PFSK-1 (cell line): ENCODE measurements around the gene GLIPR2.
A peak's percentile ranks its signal among the peaks of the same experiment; 100 is the strongest.

Source experiments
- FOXP2 ChIP-seq: optimal IDR thresholded peaks from 2 replicates; pipeline ENCODE3; 2011; ENCODE audit warnings: borderline replicate concordance, control low read depth, inconsistent platforms; ENCODE audit not compliant: insufficient read depth; ENCODE audit errors: extremely low read length, extremely low read depth
- POLR2AphosphoS5 ChIP-seq: IDR thresholded peaks from 2 replicates; pipeline ENCODE4 v1.6.1; 2012; ENCODE audit warnings: low read depth, mild to moderate bottlenecking, control low read depth, low read length, moderate library complexity
- SIN3A ChIP-seq: IDR thresholded peaks from 2 replicates; pipeline ENCODE4 v1.6.1; 2012; ENCODE audit warnings: mild to moderate bottlenecking, low read length, moderate library complexity, borderline replicate concordance; ENCODE audit not compliant: insufficient read depth
- TAF1 ChIP-seq: IDR thresholded peaks from 2 replicates; pipeline ENCODE4 v1.6.1; 2012; ENCODE audit warnings: low read length, control low read depth, borderline replicate concordance; ENCODE audit not compliant: insufficient read depth
- TF ChIP-seq, protein P1 (sequence below), 2 experiments: IDR thresholded peaks; 2 replicates each; pipeline versions ENCODE4 v1.6.1 to v1.8.0; 2011 to 2012; ENCODE audit warnings: low read depth in 2 of 2, low read length in 2 of 2, control low read depth in 1 of 2, inconsistent platforms in 1 of 2, mild to moderate bottlenecking in 1 of 2, moderate library complexity in 1 of 2; ENCODE audit not compliant: insufficient read depth in 1 of 2

The GLIPR2 gene

DNA sequence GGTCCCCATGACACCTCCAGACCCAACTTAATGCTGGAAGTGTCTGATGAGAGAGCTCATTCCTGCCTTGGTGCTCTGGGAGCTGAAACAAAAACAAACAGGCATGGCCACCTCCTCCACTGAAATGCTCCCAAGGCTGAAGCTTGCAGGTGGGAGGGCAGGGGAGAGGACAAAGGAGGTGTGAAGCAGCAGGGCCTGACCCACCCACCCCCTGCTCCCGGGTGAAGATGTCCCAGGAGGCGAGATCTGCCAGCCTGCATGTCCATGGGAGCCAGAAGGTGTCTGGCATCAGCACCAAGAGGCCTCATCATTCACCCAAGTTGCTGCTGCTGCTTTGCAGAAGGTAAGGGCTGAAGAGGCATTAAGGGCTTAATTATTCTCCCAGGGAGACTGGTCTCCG lies 28.5 kb downstream of the GLIPR2 start:
- TF ChIP-seq SIN3A (no peak), FOXP2 (no peak), TAF1 (no peak), POLR2AphosphoS5 (no peak)
- TF ChIP-seq, protein P1, sequence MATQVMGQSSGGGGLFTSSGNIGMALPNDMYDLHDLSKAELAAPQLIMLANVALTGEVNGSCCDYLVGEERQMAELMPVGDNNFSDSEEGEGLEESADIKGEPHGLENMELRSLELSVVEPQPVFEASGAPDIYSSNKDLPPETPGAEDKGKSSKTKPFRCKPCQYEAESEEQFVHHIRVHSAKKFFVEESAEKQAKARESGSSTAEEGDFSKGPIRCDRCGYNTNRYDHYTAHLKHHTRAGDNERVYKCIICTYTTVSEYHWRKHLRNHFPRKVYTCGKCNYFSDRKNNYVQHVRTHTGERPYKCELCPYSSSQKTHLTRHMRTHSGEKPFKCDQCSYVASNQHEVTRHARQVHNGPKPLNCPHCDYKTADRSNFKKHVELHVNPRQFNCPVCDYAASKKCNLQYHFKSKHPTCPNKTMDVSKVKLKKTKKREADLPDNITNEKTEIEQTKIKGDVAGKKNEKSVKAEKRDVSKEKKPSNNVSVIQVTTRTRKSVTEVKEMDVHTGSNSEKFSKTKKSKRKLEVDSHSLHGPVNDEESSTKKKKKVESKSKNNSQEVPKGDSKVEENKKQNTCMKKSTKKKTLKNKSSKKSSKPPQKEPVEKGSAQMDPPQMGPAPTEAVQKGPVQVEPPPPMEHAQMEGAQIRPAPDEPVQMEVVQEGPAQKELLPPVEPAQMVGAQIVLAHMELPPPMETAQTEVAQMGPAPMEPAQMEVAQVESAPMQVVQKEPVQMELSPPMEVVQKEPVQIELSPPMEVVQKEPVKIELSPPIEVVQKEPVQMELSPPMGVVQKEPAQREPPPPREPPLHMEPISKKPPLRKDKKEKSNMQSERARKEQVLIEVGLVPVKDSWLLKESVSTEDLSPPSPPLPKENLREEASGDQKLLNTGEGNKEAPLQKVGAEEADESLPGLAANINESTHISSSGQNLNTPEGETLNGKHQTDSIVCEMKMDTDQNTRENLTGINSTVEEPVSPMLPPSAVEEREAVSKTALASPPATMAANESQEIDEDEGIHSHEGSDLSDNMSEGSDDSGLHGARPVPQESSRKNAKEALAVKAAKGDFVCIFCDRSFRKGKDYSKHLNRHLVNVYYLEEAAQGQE (IDR thresholded peaks at IDR 0.05; ENCODE audit: insufficient read depth in 1 of 2, low read depth in 2 of 2, low read length in 2 of 2), result no peak

DNA sequence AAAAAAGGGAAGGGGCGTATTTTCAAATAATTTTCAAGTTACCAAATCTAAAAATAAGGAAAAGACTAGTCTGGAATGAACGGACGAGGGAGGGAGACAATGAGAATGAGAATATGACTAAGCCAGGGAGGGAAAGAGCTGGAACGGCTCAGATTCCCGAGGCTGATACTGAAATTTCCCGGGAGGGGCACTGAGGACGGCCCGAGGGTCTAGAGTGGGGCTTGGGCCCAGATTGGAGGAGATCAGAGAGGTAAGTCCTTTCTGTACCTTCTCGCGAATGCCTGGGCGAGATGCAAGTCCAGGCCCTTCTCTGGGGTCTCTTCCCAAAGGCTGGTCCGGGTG lies 29.3 kb downstream of the GLIPR2 start:
- TF ChIP-seq SIN3A, result no peak
- no peak for TF ChIP-seq POLR2AphosphoS5
- TF ChIP-seq, protein P1 (IDR thresholded peaks at IDR 0.05; ENCODE audit: insufficient read depth in 1 of 2, low read depth in 2 of 2, low read length in 2 of 2), result no peak
- no peak for TF ChIP-seq TAF1
- no peak for TF ChIP-seq FOXP2

DNA sequence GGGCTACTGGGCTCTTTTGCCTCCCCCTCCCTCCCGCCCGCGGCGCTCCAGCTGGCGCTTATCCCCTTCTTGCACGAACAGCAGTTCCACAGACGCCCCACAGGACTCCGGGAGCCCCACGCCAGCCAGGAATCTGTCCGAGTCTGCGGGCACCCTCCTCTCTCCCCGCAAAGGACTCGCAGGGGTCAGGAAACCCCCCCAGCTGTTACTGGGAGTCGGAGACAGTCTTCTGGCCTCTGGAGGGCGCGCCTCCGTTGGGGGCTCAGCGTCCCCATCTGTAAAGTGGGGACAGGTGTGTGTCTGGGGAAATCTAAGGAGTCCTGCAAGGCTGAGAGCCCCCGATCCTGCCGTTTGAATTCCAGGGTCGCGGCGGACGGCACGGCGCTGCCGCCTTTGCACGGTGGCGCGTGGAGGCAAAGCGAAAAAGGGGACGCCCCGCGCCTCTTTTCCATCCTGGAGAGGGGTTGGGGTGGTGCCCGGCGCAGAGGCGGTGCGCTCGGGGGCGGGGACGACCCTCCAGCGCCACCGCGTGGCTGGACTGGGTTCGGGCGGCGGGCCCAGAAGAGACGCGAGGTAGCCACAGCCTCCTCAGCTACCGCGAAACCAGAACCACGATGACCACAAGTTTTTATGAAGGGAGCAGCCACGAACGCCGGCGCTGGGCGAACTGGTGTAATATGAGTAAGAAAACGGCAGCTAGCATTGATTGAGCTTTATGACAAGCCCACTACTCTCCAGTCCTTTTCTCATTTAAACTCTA lies 29.8 kb downstream of the GLIPR2 start:
- peak; percentile 47 for TF ChIP-seq FOXP2
- TF ChIP-seq POLR2AphosphoS5, result no peak
- TF ChIP-seq, protein P1 (IDR thresholded peaks at IDR 0.05; ENCODE audit: insufficient read depth in 1 of 2, low read depth in 2 of 2, low read length in 2 of 2), result no peak
- TF ChIP-seq TAF1, result no peak

DNA sequence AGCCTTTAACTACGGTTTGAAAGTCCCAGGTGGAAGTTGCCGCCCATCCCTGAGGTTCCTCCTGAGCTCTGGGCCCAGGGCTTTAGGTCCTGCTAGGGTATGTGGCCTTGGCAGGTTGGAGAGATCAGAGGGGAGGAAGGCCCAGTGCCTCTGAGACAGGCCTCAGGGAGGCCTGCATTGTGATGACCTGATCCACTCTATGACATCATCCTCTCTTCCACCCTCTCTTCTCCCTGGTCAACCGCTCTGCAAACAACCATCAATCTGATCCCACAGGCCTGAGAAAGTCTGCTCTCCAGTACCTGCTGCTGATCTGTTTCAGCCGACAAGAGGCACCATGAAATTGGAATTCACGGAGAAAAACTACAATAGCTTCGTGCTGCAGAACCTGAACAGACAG lies 32.6 kb downstream of the GLIPR2 start, which contains the start of gene CCIN:
Gene CCIN, plus strand, starts transcription at position 223 of the 400 bp plus-strand sequence. Its CDS starts 115 bp downstream, at position 338.
- TF ChIP-seq POLR2AphosphoS5 (no peak), TAF1 (no peak), FOXP2 (no peak), SIN3A (no peak)
- TF ChIP-seq, protein P1 (IDR thresholded peaks at IDR 0.05; ENCODE audit: insufficient read depth in 1 of 2, low read depth in 2 of 2, low read length in 2 of 2), result no peak

DNA sequence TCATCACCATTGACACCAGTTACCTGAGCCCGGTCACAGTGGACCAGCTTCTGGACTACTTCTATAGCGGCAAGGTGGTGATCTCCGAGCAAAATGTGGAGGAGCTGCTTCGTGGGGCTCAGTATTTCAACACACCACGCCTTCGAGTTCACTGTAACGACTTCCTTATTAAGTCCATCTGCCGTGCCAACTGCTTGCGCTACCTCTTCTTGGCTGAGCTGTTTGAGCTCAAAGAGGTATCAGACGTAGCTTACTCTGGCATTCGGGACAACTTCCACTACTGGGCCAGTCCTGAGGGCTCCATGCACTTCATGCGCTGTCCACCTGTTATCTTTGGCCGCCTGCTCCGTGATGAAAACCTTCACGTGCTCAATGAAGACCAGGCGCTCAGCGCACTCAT lies 33.2 kb downstream of the GLIPR2 start:
- TF ChIP-seq, protein P1 (IDR thresholded peaks at IDR 0.05; ENCODE audit: insufficient read depth in 1 of 2, low read depth in 2 of 2, low read length in 2 of 2), result no peak
- TF ChIP-seq TAF1 (no peak), POLR2AphosphoS5 (no peak)
